ENCODE results near the gene CTRL. TPM values are rescaled to one million over a fixed set of nuclear protein-coding genes. Genes with fewer than 3 reads are reported as not detected.
"Not testable (repeated sequence)": the region's sequence is repeated elsewhere in the genome, so short reads cannot be mapped to it uniquely, and the experiment has no call there.

The CTRL gene
- total RNA-seq, 4 donors from 2014 or later = 0.87 to 3.6 (median 1.6) TPM

GRCh38 chr16:67917140-67917851, 14.4 kb downstream of the CTRL start:
- 56% methylated on average over 6 of the region's 6 CpGs for WGBS, 2 donors
- no peak overlapping the region for H3K4me3 ChIP-seq
- peaks cover 0 to 32% (median 0%) of the 10 kb centered on the region in 3 donors for H3K36me3 ChIP-seq
- no peak overlapping the region for H3K27ac ChIP-seq
- no peaks in the 10 kb centered on the region for H3K9me3 ChIP-seq
- H3K27me3 ChIP-seq = no peaks in the 10 kb centered on the region
- DNase-seq (ENCODE audit: low spot score in 2 of 2) = no peak
- TF ChIP-seq EP300 (IDR thresholded peaks at IDR 0.05) = no peak
- TF ChIP-seq POLR2A (IDR thresholded peaks at IDR 0.05) = no peak
- TF ChIP-seq, protein P1, sequence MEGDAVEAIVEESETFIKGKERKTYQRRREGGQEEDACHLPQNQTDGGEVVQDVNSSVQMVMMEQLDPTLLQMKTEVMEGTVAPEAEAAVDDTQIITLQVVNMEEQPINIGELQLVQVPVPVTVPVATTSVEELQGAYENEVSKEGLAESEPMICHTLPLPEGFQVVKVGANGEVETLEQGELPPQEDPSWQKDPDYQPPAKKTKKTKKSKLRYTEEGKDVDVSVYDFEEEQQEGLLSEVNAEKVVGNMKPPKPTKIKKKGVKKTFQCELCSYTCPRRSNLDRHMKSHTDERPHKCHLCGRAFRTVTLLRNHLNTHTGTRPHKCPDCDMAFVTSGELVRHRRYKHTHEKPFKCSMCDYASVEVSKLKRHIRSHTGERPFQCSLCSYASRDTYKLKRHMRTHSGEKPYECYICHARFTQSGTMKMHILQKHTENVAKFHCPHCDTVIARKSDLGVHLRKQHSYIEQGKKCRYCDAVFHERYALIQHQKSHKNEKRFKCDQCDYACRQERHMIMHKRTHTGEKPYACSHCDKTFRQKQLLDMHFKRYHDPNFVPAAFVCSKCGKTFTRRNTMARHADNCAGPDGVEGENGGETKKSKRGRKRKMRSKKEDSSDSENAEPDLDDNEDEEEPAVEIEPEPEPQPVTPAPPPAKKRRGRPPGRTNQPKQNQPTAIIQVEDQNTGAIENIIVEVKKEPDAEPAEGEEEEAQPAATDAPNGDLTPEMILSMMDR (IDR thresholded peaks at IDR 0.05) = no peak
- peaks cover 0 to 60% (median 8%) of the 10 kb centered on the region in 4 donors for H3K4me1 ChIP-seq

DNA sequence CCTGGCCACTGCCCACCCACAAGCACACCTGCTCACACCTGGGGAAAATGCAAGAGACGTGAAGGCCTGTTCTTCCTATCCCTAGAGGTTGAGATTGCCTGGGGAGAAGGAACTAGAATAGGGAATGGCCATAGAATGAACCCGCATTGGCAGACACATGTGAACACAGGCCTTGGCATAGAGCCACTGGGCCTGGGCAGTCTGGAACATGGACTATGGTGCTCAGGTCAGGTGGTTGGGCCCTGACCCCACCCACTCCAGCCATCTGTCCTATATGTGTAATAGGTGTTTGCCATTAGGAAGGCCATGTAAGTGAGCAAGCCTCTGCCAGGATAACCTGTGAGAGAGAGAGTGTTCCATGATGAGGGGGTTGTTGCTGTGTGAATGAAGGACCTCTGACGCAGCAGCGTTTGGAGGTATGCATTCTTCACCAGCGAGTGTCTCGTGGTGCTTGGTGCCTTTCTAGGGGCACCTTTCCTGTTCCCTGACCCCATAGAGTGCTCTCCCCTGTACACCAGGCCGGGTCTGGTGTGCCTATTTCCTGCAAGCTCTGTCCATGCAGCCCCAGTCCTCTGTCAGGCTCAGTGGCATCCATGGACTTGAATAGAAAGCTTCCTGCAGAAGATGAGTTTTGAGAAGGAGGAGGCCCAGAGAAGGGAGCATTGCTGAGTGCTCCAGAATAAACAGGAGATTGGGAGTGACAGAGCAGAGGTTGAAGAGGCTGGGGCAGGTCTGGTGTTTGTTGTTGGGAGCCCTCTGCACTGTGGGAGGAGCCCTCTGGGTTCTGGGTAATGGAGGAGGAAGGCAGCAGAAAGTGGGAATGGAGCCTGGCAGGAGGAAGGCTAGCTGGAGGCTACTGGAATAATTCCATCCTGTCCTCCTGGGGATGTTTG, 15.6 kb downstream of the CTRL start:
- H3K9me3 ChIP-seq = no peaks in the 10 kb centered on the region
- DNase-seq (ENCODE audit: low spot score in 2 of 2) = no peak
- H3K27ac ChIP-seq = peak overlapping the region in 1 of 4 donors; percentile 16
- no peak overlapping the region for H3K4me3 ChIP-seq
- H3K4me1 ChIP-seq = peaks cover 0 to 56% (median 4%) of the 10 kb centered on the region in 4 donors
- TF ChIP-seq, protein P1 (IDR thresholded peaks at IDR 0.05) = no peak
- TF ChIP-seq EP300 (IDR thresholded peaks at IDR 0.05) (no peak), POLR2A (IDR thresholded peaks at IDR 0.05) (no peak)
- H3K27me3 ChIP-seq = no peaks in the 10 kb centered on the region
- H3K36me3 ChIP-seq = peaks cover 0 to 44% (median 0%) of the 10 kb centered on the region in 3 donors
- 70 to 75% methylated on average over 7 of the region's 7 CpGs for WGBS, 2 donors

GRCh38 chr16:67915496-67915769, 16.2 kb downstream of the CTRL start:
- 84 to 89% methylated on average over 2 of the region's 2 CpGs for WGBS, 2 donors
- peaks cover 0 to 49% (median under 1%) of the 10 kb centered on the region in 3 donors for H3K36me3 ChIP-seq
- not testable (repeated sequence) for H3K27ac ChIP-seq; H3K27me3 ChIP-seq; H3K4me3 ChIP-seq; DNase-seq (ENCODE audit: low spot score in 2 of 2); H3K9me3 ChIP-seq
- peaks cover 0 to 59% (median 4%) of the 10 kb centered on the region in 4 donors for H3K4me1 ChIP-seq

DNA sequence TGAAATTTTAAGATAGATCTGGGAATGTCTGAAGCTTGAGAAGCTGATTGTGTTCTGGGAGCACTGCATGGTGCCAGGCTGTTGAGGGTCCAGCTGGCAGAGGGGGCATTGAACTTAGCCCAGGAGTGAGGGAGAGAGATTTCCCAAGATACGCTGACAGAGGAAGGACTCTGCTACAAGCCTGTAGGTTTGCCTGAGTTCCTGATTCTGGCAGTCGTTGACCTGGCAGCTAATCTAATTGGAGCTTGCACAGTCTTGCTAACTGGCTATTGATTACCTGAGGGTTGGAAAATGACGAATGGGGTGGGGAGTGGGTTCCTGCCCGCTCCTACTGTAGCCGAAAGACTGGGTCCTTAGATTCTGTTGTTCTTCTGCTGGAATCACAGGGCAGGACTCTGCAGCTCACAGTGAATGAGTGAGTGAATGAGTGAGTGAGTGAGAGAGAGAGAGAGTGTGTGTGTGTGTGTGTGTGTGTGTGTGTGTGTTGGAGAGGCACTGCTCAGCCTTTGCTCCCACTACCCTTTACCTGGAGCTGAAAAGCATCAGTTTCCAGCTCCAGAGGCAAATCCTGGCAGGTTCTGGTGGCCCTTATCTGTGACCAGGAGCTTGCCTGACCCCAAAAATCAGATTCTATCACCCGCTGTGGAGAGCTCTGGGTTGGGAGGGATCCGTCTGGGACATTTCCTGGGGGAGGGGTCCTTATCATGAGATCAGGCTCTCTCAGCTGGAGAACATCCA, 16.7 kb downstream of the CTRL start:
- 81 to 82% methylated on average over 7 of the region's 7 CpGs for WGBS, 2 donors
- DNase-seq (ENCODE audit: low spot score in 2 of 2) = no peak
- Histone ChIP-seq H3K27ac (no peak overlapping the region), H3K9me3 (no peaks in the 10 kb centered on the region), H3K27me3 (no peaks in the 10 kb centered on the region), H3K4me3 (no peak overlapping the region), H3K36me3 (peaks cover 0 to 55% (median 6%) of the 10 kb centered on the region in 3 donors), H3K4me1 (peaks cover 0 to 54% (median 4%) of the 10 kb centered on the region in 4 donors)
- TF ChIP-seq, protein P1 (IDR thresholded peaks at IDR 0.05) = no peak
- TF ChIP-seq EP300 (IDR thresholded peaks at IDR 0.05) = no peak
- TF ChIP-seq POLR2A (IDR thresholded peaks at IDR 0.05) = no peak

- Histone ChIP-seq H3K27ac (no peak overlapping the region), H3K36me3 (peaks cover 0 to 62% (median 14%) of the 10 kb centered on the region in 3 donors), H3K27me3 (no peaks in the 10 kb centered on the region), H3K4me1 (peaks cover 0 to 14% (median 0%) of the 10 kb centered on the region in 4 donors), H3K9me3 (no peaks in the 10 kb centered on the region), H3K4me3 (no peak overlapping the region)
- TF ChIP-seq POLR2A (IDR thresholded peaks at IDR 0.05) = no peak
- no peak for TF ChIP-seq EP300 (IDR thresholded peaks at IDR 0.05)
- TF ChIP-seq, protein P1 (IDR thresholded peaks at IDR 0.05) = no peak
- DNase-seq (ENCODE audit: low spot score in 2 of 2) = no peak
- WGBS, 2 donors = 57 to 63% methylated on average over 2 of the region's 2 CpGs
Measured at GRCh38 chr16:67910158-67910557, 21.5 kb downstream of the CTRL start.
